MM.1S (cell line): ENCODE results near the gene MALRD1.

Experiments used
- DNase-seq: peaks from one replicate; pipeline ENCODE4 v3.0.0-alpha.2; 2015
- H2AFZ ChIP-seq: fragments of 300-600 bp; sonication (generic); 2 replicates; pipeline ENCODE4 v1.6.0; 2016; ENCODE audit warnings: antibody characterized with exemption, low read length
- H3F3A ChIP-seq: fragments of 300-600 bp; sonication (generic); 2 replicates; pipeline ENCODE4 v1.6.1; 2016; ENCODE audit warnings: mild to moderate bottlenecking, antibody characterized with exemption, low read length, moderate library complexity, mixed read lengths; ENCODE audit not compliant: insufficient read depth
- H3K27ac ChIP-seq: fragments of 300-600 bp; sonication (generic); 2 replicates; pipeline ENCODE4 v1.5.1; 2016; ENCODE audit warnings: mild to moderate bottlenecking, low read length
- H3K27me3 ChIP-seq: fragments of 300-600 bp; sonication (generic); replicated peaks from 2 replicates; pipeline ENCODE4 v1.6.0; 2016; ENCODE audit warnings: low read length; ENCODE audit not compliant: insufficient read depth
- H3K36me3 ChIP-seq: fragments of 300-600 bp; sonication (generic); replicated peaks from 2 replicates; pipeline ENCODE4 v1.6.1; 2016; ENCODE audit warnings: mild to moderate bottlenecking, low read length, mixed read lengths; ENCODE audit not compliant: insufficient read depth
- H3K4me1 ChIP-seq: fragments of 300-600 bp; sonication (generic); 2 replicates; pipeline ENCODE4 v1.6.1; 2016; ENCODE audit warnings: low read length, mixed read lengths
- H3K4me2 ChIP-seq: fragments of 300-600 bp; sonication (generic); 2 replicates; pipeline ENCODE4 v1.6.0; 2016; ENCODE audit warnings: low read depth, low read length
- H3K4me3 ChIP-seq: fragments of 300-600 bp; sonication (generic); 2 replicates; pipeline ENCODE4 v1.5.1; 2016; ENCODE audit warnings: low read length, mixed read lengths
- H3K79me2 ChIP-seq: fragments of 300-600 bp; sonication (generic); 2 replicates; pipeline ENCODE4 v1.6.1; 2016; ENCODE audit warnings: mixed run types, low read length, mixed read lengths
- H3K9ac ChIP-seq: fragments of 300-600 bp; sonication (generic); 2 replicates; pipeline ENCODE4 v1.6.1; 2016; ENCODE audit warnings: low read length, mixed read lengths
- H3K9me2 ChIP-seq: fragments of 300-600 bp; sonication (generic); replicated peaks from 2 replicates; pipeline ENCODE4 v1.6.1; 2016; ENCODE audit warnings: mild to moderate bottlenecking, low read length, mixed read lengths; ENCODE audit not compliant: insufficient read depth
- H3K9me3 ChIP-seq: fragments of 300-600 bp; sonication (generic); replicated peaks from 2 replicates; pipeline ENCODE4 v1.6.1; 2016; ENCODE audit warnings: mild to moderate bottlenecking, low read length, mixed read lengths; ENCODE audit not compliant: insufficient read depth
- H4K20me1 ChIP-seq: fragments of 300-600 bp; sonication (generic); 2 replicates; pipeline ENCODE4 v1.6.1; 2016; ENCODE audit warnings: mild to moderate bottlenecking, low read length, moderate library complexity, mixed read lengths; ENCODE audit not compliant: insufficient read depth
- CTCF ChIP-seq: fragments of 300-600 bp; sonication (generic); IDR thresholded peaks from 2 replicates; pipeline ENCODE4 v1.5.1; 2016; ENCODE audit warnings: antibody characterized with exemption, low read length, mixed read lengths
- EZH2 ChIP-seq: fragments of 300-600 bp; sonication (generic); optimal IDR thresholded peaks from 2 replicates; pipeline ENCODE3; 2017; ENCODE audit warnings: low read depth, mild to moderate bottlenecking, antibody characterized with exemption, low read length, mixed read lengths
- EZH2phosphoT487 ChIP-seq: fragments of 300-600 bp; sonication (generic); IDR thresholded peaks from 2 replicates; pipeline ENCODE4 v1.6.1; 2018; ENCODE audit warnings: antibody characterized with exemption, low read length

MALRD1 gene

GRCh38 chr10:19629567-19629966 lies 581.0 kb downstream of the MALRD1 start:
- H3K79me2 ChIP-seq: no peaks in the 10 kb centered on the region
- DNase-seq: no peak
- H3K4me3 ChIP-seq: no peak overlapping the region
- no peak overlapping the region for H2AFZ ChIP-seq
- no peaks in the 10 kb centered on the region for H3K9me2 ChIP-seq
- H3K9ac ChIP-seq: no peak overlapping the region
- H3K36me3 ChIP-seq: no peaks in the 10 kb centered on the region
- no peaks in the 10 kb centered on the region for H3K4me1 ChIP-seq
- H4K20me1 ChIP-seq: no peaks in the 10 kb centered on the region
- H3F3A ChIP-seq: no peaks in the 10 kb centered on the region
- TF ChIP-seq CTCF: no peak
- no peak for TF ChIP-seq EZH2phosphoT487
- no peak for TF ChIP-seq EZH2
- H3K9me3 ChIP-seq: no peaks in the 10 kb centered on the region
- no peak overlapping the region for H3K27ac ChIP-seq
- no peak overlapping the region for H3K4me2 ChIP-seq
- H3K27me3 ChIP-seq: no peaks in the 10 kb centered on the region

- Histone ChIP-seq H3K79me2 (no peaks in the 10 kb centered on the region), H3F3A (no peaks in the 10 kb centered on the region), H3K27ac (no peak overlapping the region), H3K4me1 (no peaks in the 10 kb centered on the region; the same call in 1 of the 2 replicates), H3K4me3 (no peak overlapping the region), H2AFZ (no peak overlapping the region), H3K36me3 (no peaks in the 10 kb centered on the region), H4K20me1 (no peaks in the 10 kb centered on the region), H3K9ac (no peak overlapping the region), H3K4me2 (no peak overlapping the region), H3K9me2 (no peaks in the 10 kb centered on the region), H3K27me3 (no peaks in the 10 kb centered on the region), H3K9me3 (no peaks in the 10 kb centered on the region)
- TF ChIP-seq EZH2 (no peak), EZH2phosphoT487 (no peak), CTCF (no peak)
- no peak for DNase-seq
Observed at GRCh38 chr10:19634163-19634562, 585.6 kb downstream of the MALRD1 start.

- H3K4me3 ChIP-seq: peak overlapping the region; percentile 5; the same call in 1 of the 2 replicates
- H4K20me1 ChIP-seq: no peaks in the 10 kb centered on the region
- no peak overlapping the region for H3K27ac ChIP-seq
Observed at GRCh38 chr10:19638182-19638895, 589.7 kb downstream of the MALRD1 start.

More at GRCh38 chr10:19638182-19638895, 589.7 kb downstream of the MALRD1 start:
- Histone ChIP-seq H3K36me3 (no peaks in the 10 kb centered on the region), H3K27me3 (no peaks in the 10 kb centered on the region), H3K4me2 (peak overlapping the region; percentile 30; the same call in 1 of the 2 replicates), H3K9ac (no peak overlapping the region), H3K4me1 (no peaks in the 10 kb centered on the region; the same call in 1 of the 2 replicates), H2AFZ (peak overlapping the region; percentile 42), H3K79me2 (no peaks in the 10 kb centered on the region), H3K9me2 (no peaks in the 10 kb centered on the region), H3F3A (no peaks in the 10 kb centered on the region), H3K9me3 (no peaks in the 10 kb centered on the region)
- DNase-seq: no peak
- TF ChIP-seq EZH2phosphoT487 (no peak), EZH2 (no peak), CTCF (no peak)
